Thymus (tissue), 11 donors: ENCODE results near the gene PRKRA. TPM values are rescaled to one million over a fixed set of nuclear protein-coding genes. Genes with fewer than 3 reads are reported as not detected.
A peak's percentile ranks its signal among the peaks of the same experiment; 100 is the strongest.

Experiments
- DNase-seq, 9 donors: peaks; one replicate each; pipeline ENCODE4 v3.0.0-alpha.2; 2013; ENCODE audit warnings: low spot score in 9 of 9, low read depth in 6 of 9, missing footprints in 1 of 9
- H3K27ac ChIP-seq, 2 donors: one replicate each; pipeline ENCODE4 v1.5.1; 2013; ENCODE audit warnings: control low read depth in 1 of 2, low read depth in 1 of 2, low read length in 1 of 2, mild to moderate bottlenecking in 1 of 2, moderate library complexity in 1 of 2
- H3K27me3 ChIP-seq, 2 donors: one replicate each; pipeline ENCODE4 v1.5.1; 2013; ENCODE audit warnings: low read length in 1 of 2; ENCODE audit not compliant: control insufficient read depth in 2 of 2, insufficient read depth in 1 of 2
- H3K36me3 ChIP-seq, 2 donors: one replicate each; pipeline ENCODE4 v1.5.1; 2013; ENCODE audit warnings: low read length in 1 of 2, mild to moderate bottlenecking in 1 of 2, moderate library complexity in 1 of 2; ENCODE audit not compliant: control insufficient read depth in 2 of 2, insufficient read depth in 2 of 2
- H3K4me1 ChIP-seq, 2 donors: one replicate each; pipeline ENCODE4 v1.5.1; 2013; ENCODE audit warnings: low read length in 2 of 2; ENCODE audit not compliant: control insufficient read depth in 2 of 2, insufficient read depth in 2 of 2
- H3K4me3 ChIP-seq, 2 donors: one replicate each; pipeline ENCODE4 v1.5.1; 2013; ENCODE audit warnings: low read length in 2 of 2, control low read depth in 1 of 2, mild to moderate bottlenecking in 1 of 2
- H3K9me3 ChIP-seq, 2 donors: one replicate each; pipeline ENCODE4 v1.5.1; 2013; ENCODE audit warnings: low read length in 1 of 2, mild to moderate bottlenecking in 1 of 2; ENCODE audit not compliant: control insufficient read depth in 2 of 2, insufficient read depth in 1 of 2
- WGBS: extraction: QIAGEN DNeasy Blood & Tissue Kit; methylation state at CpG from one replicate; pipeline ENCODE4 v1.1.7; 2013; 5-methylcytosine and 5-hydroxymethylcytosine counted together
- polyA plus RNA-seq: library from polyadenylated mRNA; stranded (reverse); fragments of 200-250 nt; gene quantifications from one replicate; pipeline ENCODE4 v1.2.3, GENCODE V29; 2013
- total RNA-seq: library from RNA; stranded (reverse); fragments of 120-200 nt; gene quantifications from one replicate; pipeline ENCODE4 v1.2.4, GENCODE V29; 2013
- donor health status: healthy.

The PRKRA gene
- total and polyA plus RNA-seq, 2 donors, result 35.3 to 65.4 TPM

GRCh38 chr2:178450524-178450773, 526 bp downstream of the PRKRA start:
- Histone ChIP-seq H3K27ac (peak overlapping the region; percentile 97 to 99), H3K9me3 (no peaks in the 10 kb centered on the region), H3K4me3 (peak overlapping the region; percentile 75 to 76), H3K4me1 (peaks cover 11 to 18% of the 10 kb centered on the region in 2 donors), H3K36me3 (peaks cover 6 to 20% of the 10 kb centered on the region in 2 donors), H3K27me3 (no peaks in the 10 kb centered on the region)
- DNase-seq, result peak in 8 of 9 donors; percentile 44 to 92 (median 77)
- WGBS, result under 1% methylated on average over 25 of the region's 25 CpGs

- 13% methylated on average over 18 of the region's 18 CpGs for WGBS
- Histone ChIP-seq H3K9me3 (no peaks in the 10 kb centered on the region), H3K36me3 (peaks cover 7 to 26% of the 10 kb centered on the region in 2 donors), H3K4me3 (peak overlapping the region; percentile 75 to 76), H3K4me1 (peaks cover 11 to 18% of the 10 kb centered on the region in 2 donors), H3K27me3 (no peaks in the 10 kb centered on the region), H3K27ac (peak overlapping the region; percentile 97 to 99)
- peak in 3 of 9 donors; percentile 38 to 56 (median 41) for DNase-seq
Observed at GRCh38 chr2:178449700-178450523, 1.1 kb downstream of the PRKRA start.

- no peak for DNase-seq
Observed at GRCh38 chr2:178448968-178449661, 1.9 kb downstream of the PRKRA start.

DNA sequence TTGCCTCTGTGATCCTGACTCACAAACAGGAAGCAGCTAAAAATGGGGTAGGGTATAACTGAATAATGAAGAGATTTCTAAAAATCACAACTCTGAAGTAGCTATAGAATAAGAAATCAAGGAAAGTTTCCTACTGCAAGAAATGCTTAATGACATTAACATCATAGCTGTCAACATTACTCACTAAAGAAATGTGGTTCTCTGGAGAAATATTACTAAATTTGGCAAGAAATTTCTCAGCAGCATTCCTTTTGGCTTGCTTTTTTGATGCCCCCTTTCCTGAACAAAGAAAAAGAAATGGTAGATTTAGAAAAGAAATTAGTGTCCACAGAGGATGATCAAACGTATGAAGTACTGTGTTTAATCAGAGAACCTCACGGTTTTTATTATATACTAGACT, 9.5 kb downstream of the PRKRA start:
- Histone ChIP-seq H3K27me3 (no peaks in the 10 kb centered on the region), H3K36me3 (peaks cover 19 to 58% of the 10 kb centered on the region in 2 donors), H3K9me3 (no peaks in the 10 kb centered on the region), H3K27ac (no peak overlapping the region), H3K4me3 (no peak overlapping the region), H3K4me1 (no peaks in the 10 kb centered on the region)
- 97% methylated on average over 2 of the region's 2 CpGs for WGBS
- DNase-seq, result no peak

More at GRCh38 chr2:178448968-178449661, 1.9 kb downstream of the PRKRA start:
- 85% methylated on average over 4 of the region's 4 CpGs for WGBS
- H3K27me3 ChIP-seq, result no peaks in the 10 kb centered on the region
- H3K36me3 ChIP-seq, result peaks cover 7 to 30% of the 10 kb centered on the region in 2 donors
- H3K4me3 ChIP-seq, result peak overlapping the region in 1 of 2 donors; percentile 75
- H3K9me3 ChIP-seq, result no peaks in the 10 kb centered on the region
- H3K27ac ChIP-seq, result no peak overlapping the region
- H3K4me1 ChIP-seq, result peaks cover 11 to 18% of the 10 kb centered on the region in 2 donors

- Histone ChIP-seq H3K27me3 (no peaks in the 10 kb centered on the region), H3K9me3 (no peaks in the 10 kb centered on the region), H3K4me3 (no peak overlapping the region), H3K4me1 (no peaks in the 10 kb centered on the region), H3K27ac (no peak overlapping the region), H3K36me3 (peaks cover 31 to 65% of the 10 kb centered on the region in 2 donors)
- no peak for DNase-seq
- WGBS, result 92% methylated on average over 2 of the region's 2 CpGs
Observed at GRCh38 chr2:178436662-178437061, 14.3 kb downstream of the PRKRA start.

DNA sequence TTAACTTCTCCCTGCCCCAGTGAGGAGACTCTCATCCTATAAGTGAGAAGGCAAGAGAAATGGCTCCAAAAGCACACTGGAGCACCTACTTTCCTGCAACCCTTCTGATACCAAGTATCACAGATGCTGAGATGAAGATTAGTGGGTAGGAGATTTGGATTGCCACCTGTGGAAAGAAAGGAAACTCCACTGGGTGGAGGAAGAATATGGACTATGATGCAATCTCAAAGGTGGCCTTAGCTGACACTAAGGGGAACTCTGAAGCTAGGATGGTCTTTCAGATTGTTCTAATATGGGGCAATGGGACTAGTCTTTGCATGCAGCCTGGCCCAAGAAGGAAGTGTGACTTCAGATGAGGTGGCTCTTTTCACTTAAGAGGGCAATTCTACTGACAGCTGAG, 21.6 kb downstream of the PRKRA start:
- H3K9me3 ChIP-seq, result peaks cover 0 to 4% of the 10 kb centered on the region in 2 donors
- H3K27me3 ChIP-seq, result no peaks in the 10 kb centered on the region
- no peak for DNase-seq
- H3K36me3 ChIP-seq, result peaks cover 27 to 66% of the 10 kb centered on the region in 2 donors
- H3K4me3 ChIP-seq, result no peak overlapping the region
- no peak overlapping the region for H3K27ac ChIP-seq
- H3K4me1 ChIP-seq, result no peaks in the 10 kb centered on the region

DNA sequence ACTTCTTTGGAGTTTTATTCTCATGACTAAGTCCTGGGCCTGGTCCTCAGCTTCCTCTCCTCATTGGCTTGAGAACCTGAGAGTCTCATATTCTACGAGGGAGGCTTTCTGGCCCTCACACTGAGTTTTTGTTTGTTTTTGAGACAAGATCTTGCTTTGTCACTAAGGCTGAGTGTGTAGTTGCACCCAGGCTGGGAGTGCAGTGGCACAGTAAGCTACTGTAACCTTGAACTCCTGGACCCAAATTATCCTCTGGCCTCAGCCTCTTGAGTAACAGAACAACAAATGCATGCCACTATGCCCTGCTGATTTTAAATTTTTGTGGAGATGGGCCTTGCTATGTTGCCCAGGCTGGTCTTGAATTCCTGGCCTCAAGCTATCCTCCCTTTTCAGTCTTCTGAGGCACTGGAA, 22.6 kb downstream of the PRKRA start:
- peaks cover 22 to 58% of the 10 kb centered on the region in 2 donors for H3K36me3 ChIP-seq
- 89% methylated on average over 1 of the region's 1 CpG for WGBS
- peaks cover 0 to 4% of the 10 kb centered on the region in 2 donors for H3K9me3 ChIP-seq
- no peak overlapping the region for H3K4me3 ChIP-seq
- H3K4me1 ChIP-seq, result no peaks in the 10 kb centered on the region
- no peaks in the 10 kb centered on the region for H3K27me3 ChIP-seq
- H3K27ac ChIP-seq, result no peak overlapping the region
- DNase-seq, result no peak

- no peak for DNase-seq
- Histone ChIP-seq H3K4me3 (no peak overlapping the region), H3K27ac (no peak overlapping the region), H3K4me1 (no peaks in the 10 kb centered on the region), H3K27me3 (no peaks in the 10 kb centered on the region), H3K36me3 (peaks cover 16 to 49% of the 10 kb centered on the region in 2 donors), H3K9me3 (peaks cover 0 to 4% of the 10 kb centered on the region in 2 donors)
- over 99% methylated on average over 2 of the region's 2 CpGs for WGBS
Observed at GRCh38 chr2:178427458-178427857, 23.5 kb downstream of the PRKRA start.

- WGBS, result 98% methylated on average over 3 of the region's 3 CpGs
- no peak for DNase-seq
- Histone ChIP-seq H3K9me3 (peaks cover 0 to 4% of the 10 kb centered on the region in 2 donors), H3K4me1 (no peaks in the 10 kb centered on the region), H3K36me3 (peaks cover 11 to 38% of the 10 kb centered on the region in 2 donors), H3K27me3 (no peaks in the 10 kb centered on the region), H3K4me3 (no peak overlapping the region), H3K27ac (no peak overlapping the region)
Observed at GRCh38 chr2:178426388-178426787, 24.6 kb downstream of the PRKRA start.
